Measurements from ENCODE around the gene FAM163A.

The FAM163A gene

GRCh38 chr1:179742291-179742690 lies 800 bp upstream of the FAM163A start:
- TF ChIP-seq, protein P1, sequence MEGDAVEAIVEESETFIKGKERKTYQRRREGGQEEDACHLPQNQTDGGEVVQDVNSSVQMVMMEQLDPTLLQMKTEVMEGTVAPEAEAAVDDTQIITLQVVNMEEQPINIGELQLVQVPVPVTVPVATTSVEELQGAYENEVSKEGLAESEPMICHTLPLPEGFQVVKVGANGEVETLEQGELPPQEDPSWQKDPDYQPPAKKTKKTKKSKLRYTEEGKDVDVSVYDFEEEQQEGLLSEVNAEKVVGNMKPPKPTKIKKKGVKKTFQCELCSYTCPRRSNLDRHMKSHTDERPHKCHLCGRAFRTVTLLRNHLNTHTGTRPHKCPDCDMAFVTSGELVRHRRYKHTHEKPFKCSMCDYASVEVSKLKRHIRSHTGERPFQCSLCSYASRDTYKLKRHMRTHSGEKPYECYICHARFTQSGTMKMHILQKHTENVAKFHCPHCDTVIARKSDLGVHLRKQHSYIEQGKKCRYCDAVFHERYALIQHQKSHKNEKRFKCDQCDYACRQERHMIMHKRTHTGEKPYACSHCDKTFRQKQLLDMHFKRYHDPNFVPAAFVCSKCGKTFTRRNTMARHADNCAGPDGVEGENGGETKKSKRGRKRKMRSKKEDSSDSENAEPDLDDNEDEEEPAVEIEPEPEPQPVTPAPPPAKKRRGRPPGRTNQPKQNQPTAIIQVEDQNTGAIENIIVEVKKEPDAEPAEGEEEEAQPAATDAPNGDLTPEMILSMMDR (conservative IDR thresholded peaks at IDR 0.05; ENCODE audit: low read depth, low read length) = no peak
- no peak overlapping the region for H3K4me3 ChIP-seq (ENCODE audit: low read length)
- no peak for DNase-seq (ENCODE audit: low read depth)

DNA sequence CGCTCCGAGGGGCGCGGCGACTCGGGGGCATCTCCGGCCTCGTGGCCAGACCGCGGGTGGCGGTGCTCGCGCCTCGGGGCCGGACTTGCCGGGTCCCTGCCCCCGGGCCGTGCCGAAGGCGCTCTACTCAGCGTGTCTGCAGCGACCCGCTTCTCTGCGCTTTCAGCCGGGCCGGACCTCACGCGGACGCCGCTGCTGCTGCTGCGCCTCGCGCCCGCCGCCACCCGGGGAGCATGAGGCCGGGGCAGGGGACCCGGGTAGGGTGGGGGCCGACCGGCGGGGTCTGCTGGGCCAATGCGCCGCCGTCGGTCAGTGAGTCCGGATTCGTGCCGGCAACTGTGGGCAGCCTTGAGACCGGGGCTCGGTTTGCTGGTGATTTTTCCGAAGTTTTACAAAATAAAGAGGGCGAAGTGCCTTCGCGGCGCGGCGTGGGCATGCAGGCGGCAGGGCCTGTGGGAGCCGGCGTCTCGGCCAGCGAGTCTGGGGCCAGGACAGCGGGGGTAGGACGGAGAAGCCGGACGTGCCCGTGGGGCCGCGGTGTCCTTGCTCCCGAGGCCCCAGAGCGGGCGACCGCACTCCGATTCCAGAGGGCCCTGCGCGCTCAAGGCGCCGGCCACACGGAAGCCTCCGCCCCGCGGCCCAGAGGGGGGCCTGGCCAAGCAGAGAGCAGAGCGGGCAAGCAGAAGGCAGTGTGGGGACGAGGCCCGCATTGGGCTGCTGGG lies 749 bp downstream of the FAM163A start:
- TF ChIP-seq, protein P1 (conservative IDR thresholded peaks at IDR 0.05; ENCODE audit: low read depth, low read length) = no peak
- no peak overlapping the region for H3K4me3 ChIP-seq (ENCODE audit: low read length)
- no peak for DNase-seq (ENCODE audit: low read depth)

DNA sequence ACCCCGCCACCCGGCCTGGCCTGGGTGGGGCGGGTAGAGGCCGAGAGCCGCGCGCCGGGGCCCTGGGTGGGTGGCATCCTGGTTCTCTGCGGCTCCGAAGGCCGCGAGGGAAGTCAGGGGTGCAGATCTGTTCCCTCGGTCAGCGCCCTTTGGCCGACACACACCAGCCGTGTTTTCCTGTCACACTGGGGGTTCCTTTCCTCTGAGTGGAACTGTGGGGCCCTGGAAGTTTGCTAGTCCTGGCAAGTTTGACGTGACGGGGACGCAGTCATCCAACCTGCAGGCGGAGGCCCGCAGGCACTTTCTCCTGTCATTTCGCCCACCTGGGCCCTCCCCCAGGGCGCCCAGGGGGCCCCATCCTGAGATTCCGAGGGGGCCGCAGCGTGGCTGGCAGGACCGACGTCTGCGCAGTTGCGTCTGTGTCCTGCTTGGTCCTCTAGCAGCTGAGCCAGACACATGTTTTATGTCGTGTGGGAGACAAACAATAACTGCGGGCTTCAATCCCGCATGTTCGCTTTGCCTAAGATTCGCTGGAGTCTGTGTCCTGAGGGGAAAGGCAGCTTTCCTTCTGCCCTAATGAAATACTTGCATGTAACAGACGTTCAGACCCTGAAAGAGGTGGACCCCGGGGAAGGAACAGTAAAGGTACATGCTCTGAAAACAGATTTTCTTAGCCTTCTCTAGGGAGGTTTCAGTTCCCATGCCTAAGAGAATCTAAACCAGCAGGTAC lies 1.5 kb downstream of the FAM163A start:
- no peak for DNase-seq (ENCODE audit: low read depth)
- TF ChIP-seq, protein P1 (conservative IDR thresholded peaks at IDR 0.05; ENCODE audit: low read depth, low read length) = no peak
- H3K4me3 ChIP-seq (ENCODE audit: low read length) = no peak overlapping the region

GRCh38 chr1:179745131-179745611 lies 2.1 kb downstream of the FAM163A start:
- no peak overlapping the region for H3K4me3 ChIP-seq (ENCODE audit: low read length)

DNA sequence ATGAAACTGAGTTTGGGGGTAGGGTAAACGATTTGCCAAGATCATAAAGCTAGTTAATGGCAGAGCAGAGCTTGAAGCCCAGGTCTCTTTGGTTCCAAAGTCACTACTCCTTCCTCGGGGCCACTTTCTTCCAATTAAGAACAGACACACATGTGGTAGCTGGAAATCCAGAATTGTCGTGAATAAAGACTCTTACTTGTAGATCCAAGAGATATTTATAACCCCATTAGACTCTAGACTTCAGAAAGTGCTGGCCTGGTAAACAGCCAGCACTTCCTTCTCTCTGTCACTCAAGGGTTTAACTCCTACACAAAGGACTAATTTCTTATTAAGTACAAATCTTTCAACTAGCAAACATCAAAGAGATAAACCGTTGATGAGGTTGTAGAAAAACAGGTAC lies 2.7 kb downstream of the FAM163A start:
- no peak for DNase-seq (ENCODE audit: low read depth)
- H3K4me3 ChIP-seq (ENCODE audit: low read length) = no peak overlapping the region
- TF ChIP-seq, protein P1 (conservative IDR thresholded peaks at IDR 0.05; ENCODE audit: low read depth, low read length) = no peak

More at GRCh38 chr1:179745131-179745611, 2.1 kb downstream of the FAM163A start:
- no peak for DNase-seq (ENCODE audit: low read depth)
- TF ChIP-seq, protein P1 (conservative IDR thresholded peaks at IDR 0.05; ENCODE audit: low read depth, low read length) = no peak

- DNase-seq (ENCODE audit: low read depth) = no peak
- no peak overlapping the region for H3K4me3 ChIP-seq (ENCODE audit: low read length)
- TF ChIP-seq, protein P1 (conservative IDR thresholded peaks at IDR 0.05; ENCODE audit: low read depth, low read length) = no peak
Observed at GRCh38 chr1:179747611-179748010, 4.5 kb downstream of the FAM163A start.
